GM18909 (cell line): ENCODE data around the gene ALG14.
"Not testable (repeated sequence)": the region's sequence is repeated elsewhere in the genome, so short reads cannot be mapped to it uniquely, and the experiment has no call there.

ENCODE experiments used
- ATAC-seq: cut with Tn5 transposase; IDR thresholded peaks from one replicate; pipeline ENCODE4 v1.9.1; 2021; ENCODE audit warnings: mild to moderate bottlenecking; ENCODE audit not compliant: unreplicated experiment, poor library complexity

Gene ALG14

GRCh38 chr1:95015076-95015475 is 57.7 kb downstream of the ALG14 start:
- ATAC-seq: no peak

GRCh38 chr1:95013950-95014574 is 58.7 kb downstream of the ALG14 start:
- no peak for ATAC-seq

GRCh38 chr1:95012389-95012788 is 60.4 kb downstream of the ALG14 start:
- ATAC-seq: no peak

GRCh38 chr1:95010158-95010557 is 62.6 kb downstream of the ALG14 start:
- ATAC-seq: no peak

GRCh38 chr1:95007687-95008086 is 65.1 kb downstream of the ALG14 start:
- ATAC-seq: no peak

GRCh38 chr1:95006681-95007080 is 66.1 kb downstream of the ALG14 start:
- ATAC-seq: no peak

- no peak for ATAC-seq
Measured at GRCh38 chr1:95005584-95005983, 67.2 kb downstream of the ALG14 start.

GRCh38 chr1:95004013-95004412 is 68.7 kb downstream of the ALG14 start:
- no peak for ATAC-seq

- ATAC-seq: no peak
Measured at GRCh38 chr1:95003433-95003738, 69.4 kb downstream of the ALG14 start.

GRCh38 chr1:95002540-95003432 is 70.0 kb downstream of the ALG14 start:
- ATAC-seq: no peak

- no peak for ATAC-seq
Measured at GRCh38 chr1:95002164-95002539, 70.6 kb downstream of the ALG14 start.

GRCh38 chr1:94999456-95000131 is 73.2 kb downstream of the ALG14 start:
- no peak for ATAC-seq

- no peak for ATAC-seq
Measured at GRCh38 chr1:94998748-94999147, 74.0 kb downstream of the ALG14 start.

- ATAC-seq: no peak
Measured at GRCh38 chr1:94998114-94998513, 74.6 kb downstream of the ALG14 start.

- ATAC-seq: not testable (repeated sequence)
Measured at GRCh38 chr1:94995536-94995935, 77.2 kb downstream of the ALG14 start.

- ATAC-seq: no peak
Measured at GRCh38 chr1:94994805-94995204, 77.9 kb downstream of the ALG14 start.

- no peak for ATAC-seq
Measured at GRCh38 chr1:94993931-94994645, 78.7 kb downstream of the ALG14 start.

GRCh38 chr1:94992863-94993563 is 79.7 kb downstream of the ALG14 start:
- no peak for ATAC-seq

- ATAC-seq: no peak
Measured at GRCh38 chr1:94992161-94992560, 80.6 kb downstream of the ALG14 start.

- ATAC-seq: no peak
Measured at GRCh38 chr1:94989911-94990473, 82.8 kb downstream of the ALG14 start.
